A673 (cell line): ENCODE measurements around the gene TRIM38.

ENCODE experiments used
- EZH2 ChIP-seq: fragments of 200-600 bp; sonication (generic); IDR thresholded peaks from 2 replicates; pipeline ENCODE4 v1.6.1; 2017; ENCODE audit warnings: borderline replicate concordance, low read depth, mild to moderate bottlenecking, mixed read lengths, antibody characterized with exemption, low read length; ENCODE audit not compliant: poor library complexity, severe bottlenecking
- TF ChIP-seq, protein P1 (sequence below): fragments of 300-800, 200-600 bp; sonication (generic); conservative IDR thresholded peaks from 2 replicates; pipeline ENCODE4 v1.5.1; 2017; ENCODE audit warnings: low read depth, mild to moderate bottlenecking, antibody characterized with exemption, low read length, moderate library complexity, mixed read lengths

DNA sequence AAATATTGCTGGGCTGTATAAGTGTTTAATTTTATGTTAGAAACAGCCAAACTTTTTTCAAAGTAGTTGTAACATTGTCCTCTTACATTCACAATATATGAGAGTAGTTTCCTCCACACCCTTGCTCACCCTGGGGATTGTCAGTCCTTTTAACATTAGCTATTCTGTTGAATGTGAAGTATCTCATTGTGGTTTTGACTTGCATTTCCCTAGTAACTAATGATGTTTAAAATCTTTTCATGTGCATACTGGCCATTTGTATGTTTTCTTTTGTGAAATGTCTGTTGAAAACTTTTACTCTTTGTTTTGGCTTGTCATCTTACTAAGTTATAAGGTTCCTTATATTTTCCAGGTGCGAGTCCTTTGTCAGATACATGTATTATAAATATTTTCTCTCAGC, 32.9 kb downstream of the TRIM38 start:
- TF ChIP-seq, protein P1, sequence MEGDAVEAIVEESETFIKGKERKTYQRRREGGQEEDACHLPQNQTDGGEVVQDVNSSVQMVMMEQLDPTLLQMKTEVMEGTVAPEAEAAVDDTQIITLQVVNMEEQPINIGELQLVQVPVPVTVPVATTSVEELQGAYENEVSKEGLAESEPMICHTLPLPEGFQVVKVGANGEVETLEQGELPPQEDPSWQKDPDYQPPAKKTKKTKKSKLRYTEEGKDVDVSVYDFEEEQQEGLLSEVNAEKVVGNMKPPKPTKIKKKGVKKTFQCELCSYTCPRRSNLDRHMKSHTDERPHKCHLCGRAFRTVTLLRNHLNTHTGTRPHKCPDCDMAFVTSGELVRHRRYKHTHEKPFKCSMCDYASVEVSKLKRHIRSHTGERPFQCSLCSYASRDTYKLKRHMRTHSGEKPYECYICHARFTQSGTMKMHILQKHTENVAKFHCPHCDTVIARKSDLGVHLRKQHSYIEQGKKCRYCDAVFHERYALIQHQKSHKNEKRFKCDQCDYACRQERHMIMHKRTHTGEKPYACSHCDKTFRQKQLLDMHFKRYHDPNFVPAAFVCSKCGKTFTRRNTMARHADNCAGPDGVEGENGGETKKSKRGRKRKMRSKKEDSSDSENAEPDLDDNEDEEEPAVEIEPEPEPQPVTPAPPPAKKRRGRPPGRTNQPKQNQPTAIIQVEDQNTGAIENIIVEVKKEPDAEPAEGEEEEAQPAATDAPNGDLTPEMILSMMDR, result no peak
- no peak for TF ChIP-seq EZH2
